Endothelial cell of umbilical vein (primary cell): ENCODE data around the gene WNT9A. TPM values are rescaled to one million over a fixed set of nuclear protein-coding genes. Genes with fewer than 3 reads are reported as not detected.
A peak's percentile ranks its signal among the peaks of the same experiment; 100 is the strongest.

Source experiments
- BruUV-seq: library from RNA; stranded (reverse); fragments of 400-500 nt; replicated peaks from 2 replicates; lab custom pipeline; 2021; lab: Mats Ljungman, UMichigan
- CTCF ChIA-PET: fragments of 300-600, 350-600 bp; sonication (Branson Sonifier 250); formaldehyde crosslinking; loops from one replicate; lab custom pipeline; 2021; ENCODE audit warnings: antibody characterized with exemption, inconsistent platforms; lab: Charles Lee
- POLR2A ChIA-PET: fragments of 300-600, 350-600 bp; sonication (Branson Sonifier 250); formaldehyde crosslinking; loops from one replicate; lab custom pipeline; 2021; ENCODE audit warnings: antibody characterized with exemption, inconsistent platforms; lab: Charles Lee
- DNase-seq: peaks from one replicate; pipeline ENCODE4 v3.0.0-alpha.2; 2011; ENCODE audit warnings: low read depth, low spot score
- FAIRE-seq: peaks from 2 replicates; lab custom pipeline; 2011; peaks lifted over from hg19 to GRCh38; lab: Jason Lieb, UNC
- H2AFZ ChIP-seq: 2 replicates; pipeline ENCODE4 v1.6.0; 2012; ENCODE audit warnings: low read depth, low read length, control low read depth, inconsistent platforms
- H3K27ac ChIP-seq: 2 replicates; pipeline ENCODE4 v1.5.1; 2011; ENCODE audit warnings: low read depth, mild to moderate bottlenecking, control low read depth, low read length, moderate library complexity; ENCODE audit not compliant: insufficient read depth
- H3K27me3 ChIP-seq, 2 experiments: 2 replicates each; pipeline versions ENCODE4 v1.6.0 to v1.6.1; 2011; ENCODE audit warnings: low read length in 2 of 2, mixed read lengths in 1 of 2; ENCODE audit not compliant: control insufficient read depth in 2 of 2, insufficient read depth in 2 of 2
- H3K36me3 ChIP-seq, 2 experiments: 2 replicates in 1 of 2; 3 replicates in 1 of 2; pipeline ENCODE4 v1.5.1; 2011; ENCODE audit warnings: low read length in 2 of 2, mild to moderate bottlenecking in 1 of 2, moderate library complexity in 1 of 2; ENCODE audit not compliant: control insufficient read depth in 2 of 2, insufficient read depth in 2 of 2; ENCODE audit errors: extremely low read depth in 1 of 2
- H3K4me1 ChIP-seq: 3 replicates; pipeline ENCODE4 v1.5.1; 2011; ENCODE audit warnings: mild to moderate bottlenecking, low read length; ENCODE audit not compliant: control insufficient read depth, insufficient read depth; ENCODE audit errors: extremely low read depth
- H3K4me2 ChIP-seq: 2 replicates; pipeline ENCODE4 v1.6.1; 2011; ENCODE audit warnings: low read length, control low read depth, mixed read lengths; ENCODE audit not compliant: insufficient read depth
- H3K4me3 ChIP-seq, 3 experiments: fragments of 200-600 bp in 1 of 3; sonication (generic), shearing (Covaris generic) in 1 of 3; replicated peaks in 1 of 3; 2 replicates each; pipeline ENCODE4 v1.5.1; 2011 to 2016; ENCODE audit warnings: control low read depth in 3 of 3, low read length in 3 of 3, mild to moderate bottlenecking in 2 of 3, inconsistent platforms in 1 of 3, low read depth in 1 of 3, moderate library complexity in 1 of 3; ENCODE audit not compliant: insufficient read depth in 1 of 3
- H3K79me2 ChIP-seq: 2 replicates; pipeline ENCODE4 v1.6.0; 2012; ENCODE audit warnings: low read length, inconsistent platforms; ENCODE audit not compliant: control insufficient read depth, insufficient read depth
- H3K9ac ChIP-seq: replicated peaks from 2 replicates; pipeline ENCODE3; 2011; ENCODE audit warnings: low read length, control low read depth; ENCODE audit not compliant: insufficient read depth; ENCODE audit errors: extremely low read depth
- H3K9me1 ChIP-seq: replicated peaks from 3 replicates; pipeline ENCODE4 v1.6.0; 2011; ENCODE audit warnings: mild to moderate bottlenecking, low read length; ENCODE audit not compliant: control insufficient read depth, insufficient read depth; ENCODE audit errors: extremely low read depth
- H3K9me3 ChIP-seq: replicated peaks from 2 replicates; pipeline ENCODE4 v1.5.1; 2012; ENCODE audit warnings: low read length, inconsistent platforms; ENCODE audit not compliant: control insufficient read depth, insufficient read depth
- H4K20me1 ChIP-seq: replicated peaks from 2 replicates; pipeline ENCODE3; 2011; ENCODE audit warnings: mild to moderate bottlenecking, low read length; ENCODE audit not compliant: control insufficient read depth, insufficient read depth; ENCODE audit errors: extremely low read depth
- CTCF ChIP-seq, 2 donors: IDR thresholded peaks; 1 replicate in 1 of 2; 2 replicates in 1 of 2; pipeline ENCODE4 v1.5.1; 2011; ENCODE audit warnings: low read length in 2 of 2, mild to moderate bottlenecking in 2 of 2, moderate library complexity in 2 of 2, control low read depth in 1 of 2, inconsistent platforms in 1 of 2, low read depth in 1 of 2; ENCODE audit not compliant: insufficient read depth in 1 of 2; ENCODE audit errors: extremely low read depth in 1 of 2
- EZH2 ChIP-seq: IDR thresholded peaks from 2 replicates; pipeline ENCODE4 v1.6.1; 2012; ENCODE audit warnings: borderline replicate concordance, low read depth, mild to moderate bottlenecking, moderate library complexity, low read length, inconsistent platforms; ENCODE audit not compliant: severe bottlenecking
- FOS ChIP-seq: IDR thresholded peaks from 2 replicates; pipeline ENCODE4 v1.6.1; 2011; ENCODE audit warnings: mild to moderate bottlenecking, low read length, moderate library complexity, borderline replicate concordance; ENCODE audit not compliant: insufficient read depth
- GATA2 ChIP-seq: IDR thresholded peaks from 2 replicates; pipeline ENCODE4 v1.7.0; 2011; ENCODE audit warnings: low read depth, mild to moderate bottlenecking, moderate library complexity, mixed read lengths, low read length; ENCODE audit not compliant: insufficient read length, insufficient read depth
- JUN ChIP-seq: IDR thresholded peaks from 2 replicates; pipeline ENCODE4 v1.6.1; 2011; ENCODE audit warnings: borderline replicate concordance, low read depth; ENCODE audit not compliant: insufficient read length, insufficient read depth
- MAX ChIP-seq: IDR thresholded peaks from 2 replicates; pipeline ENCODE4 v1.6.1; 2011; ENCODE audit not compliant: insufficient read depth, insufficient read length
- MYC ChIP-seq: IDR thresholded peaks from one replicate; pipeline ENCODE4 v1.6.1; 2011; ENCODE audit warnings: mild to moderate bottlenecking, low read depth, low read length
- POLR2A ChIP-seq: IDR thresholded peaks from 2 replicates; pipeline ENCODE4 v1.6.1; 2012; ENCODE audit warnings: low read depth, mild to moderate bottlenecking, control low read depth, low read length
- POLR2AphosphoS5 ChIP-seq: IDR thresholded peaks from 2 replicates; pipeline ENCODE4 v1.6.1; 2012; ENCODE audit warnings: low read depth, mild to moderate bottlenecking, control low read depth, low read length, moderate library complexity; ENCODE audit not compliant: insufficient read depth
- dilution Hi-C: fragments of 300-500 bp; cut with MboI; formaldehyde crosslinking; loops from one replicate; pipeline ENCODE4 v1.15.0; 2019; ENCODE audit warnings: low sequenced_read_pairs; ENCODE audit not compliant: extremely low pct_ligation_motif_present
- intact Hi-C: fragments of 100-400 bp; cut with micrococcal nuclease; formaldehyde crosslinking; loops from one replicate; pipeline ENCODE4 v1.10.0; 2022
- polyA plus RNA-seq, 4 experiments: library from polyadenylated mRNA; depleted of rRNA in 3 of 4; stranded (reverse) in 3 of 4; unstranded in 1 of 4; fragments of >200 nt; gene quantifications; 2 replicates each; pipeline versions ENCODE4 v1.2.1 to v1.2.3, GENCODE V29; 2011 to 2012; ENCODE audit warnings: missing spikeins in 1 of 4
- total RNA-seq: library from RNA; stranded (reverse); gene quantifications from 2 replicates; pipeline ENCODE4 v1.2.3, GENCODE V29; 2021

WNT9A gene
- total and polyA plus RNA-seq, 2 donors (not counting 3 experiments of a cell fraction or from before 2014, with no cell fraction given): 5.4 to 6.2 TPM

GRCh38 chr1:227946624-227947385, 927 bp downstream of the WNT9A start:
- FAIRE-seq: no peak
- Histone ChIP-seq H3K9me3 (no peaks in the 10 kb centered on the region), H3K4me3 (peak overlapping the region in 2 of 3 experiments; percentile 44 to 63), H3K27ac (no peak overlapping the region), H3K36me3 (no peaks in the 10 kb centered on the region), H3K4me2 (peak overlapping the region; percentile 59), H4K20me1 (no peaks in the 10 kb centered on the region), H3K9ac (peak overlapping the region; percentile 27), H3K9me1 (no peaks in the 10 kb centered on the region), H3K4me1 (peaks cover 16% of the 10 kb centered on the region), H3K79me2 (no peaks in the 10 kb centered on the region), H3K27me3 (peaks cover 3 to 5% of the 10 kb centered on the region in 2 experiments), H2AFZ (peak overlapping the region; percentile 66)
- ChIA-PET POLR2A (no interaction called here), CTCF (interaction anchor here (1.2 to 2.5 kb wide), 9 partner anchors 184 to 466 kb away, joined by 3 to 18 read pairs (median 6); partner anchors contain the start of genes JMJD4 and SNAP47)
- intact Hi-C loops (loop anchor here (1.0 to 5.0 kb wide), 9 partner anchors 60 to 466 kb away; partner anchors contain the start of genes ARF1, JMJD4, SNAP47 and ZNF678), dilution Hi-C loops (no loop called here)
- DNase-seq: no peak
- BruUV-seq: TSS peak; percentile 26
- TF ChIP-seq JUN (no peak), POLR2A (no peak), GATA2 (no peak), CTCF (IDR thresholded peaks at IDR 0.05; ENCODE audit: extremely low read depth in 1 of 2, insufficient read depth in 1 of 2, low read depth in 1 of 2, low read length in 2 of 2) (peak; percentile 68 to 73), EZH2 (no peak), MYC (no peak), POLR2AphosphoS5 (peak; percentile 48), FOS (no peak), MAX (no peak)
